ENCODE data around the gene SHH. TPM values are rescaled to one million over a fixed set of nuclear protein-coding genes. Genes with fewer than 3 reads are reported as not detected.

The SHH gene
- total RNA-seq, 1 experiment from 2014 or later = 0.26 TPM

DNA sequence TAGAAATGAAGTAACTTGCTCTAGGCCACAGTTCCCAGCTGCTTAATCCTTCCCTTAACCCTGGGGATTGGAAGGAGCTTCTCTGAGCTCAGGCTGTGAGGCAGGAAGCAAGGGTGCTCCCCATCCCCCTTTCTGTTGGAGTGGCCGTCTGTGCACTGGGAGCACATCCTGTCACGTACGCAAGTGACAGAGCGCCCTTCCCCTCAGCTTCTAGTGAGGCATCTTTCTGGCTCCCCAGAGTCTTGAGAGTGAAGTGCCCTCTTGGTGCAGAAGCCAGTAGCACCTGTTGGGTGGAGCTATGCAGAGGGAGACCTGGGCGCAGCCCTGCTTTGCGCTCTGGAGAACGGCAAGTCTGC lies 47.8 kb downstream of the SHH start:
- no peak for ATAC-seq
- no peak overlapping the region for H3K4me3 Mint-ChIP-seq

More for the DNA sequence above, 47.8 kb downstream of the SHH start:
- H3K27ac Mint-ChIP-seq = peak overlapping the region; percentile 33; the same call in 1 of the 2 replicates
- TF ChIP-seq GABPB1 (CRISPR knock-in tag; IDR thresholded peaks at IDR 0.05) = no peak
- no peak for TF ChIP-seq SMAD4 (CRISPR knock-in tag; IDR thresholded peaks at IDR 0.05)
- no peak for TF ChIP-seq NFE2L1 (CRISPR knock-in tag; IDR thresholded peaks at IDR 0.05)
- TF ChIP-seq ELF4 (CRISPR knock-in tag; IDR thresholded peaks at IDR 0.05; ENCODE audit: low read depth) = no peak
- TF ChIP-seq FOXK1 (CRISPR knock-in tag; IDR thresholded peaks at IDR 0.05) = no peak
- TF ChIP-seq JAZF1 (CRISPR knock-in tag; IDR thresholded peaks at IDR 0.05) = no peak
- TF ChIP-seq FOXP1 (CRISPR knock-in tag; IDR thresholded peaks at IDR 0.05; ENCODE audit: borderline replicate concordance) = no peak
- TF ChIP-seq, protein P1, sequence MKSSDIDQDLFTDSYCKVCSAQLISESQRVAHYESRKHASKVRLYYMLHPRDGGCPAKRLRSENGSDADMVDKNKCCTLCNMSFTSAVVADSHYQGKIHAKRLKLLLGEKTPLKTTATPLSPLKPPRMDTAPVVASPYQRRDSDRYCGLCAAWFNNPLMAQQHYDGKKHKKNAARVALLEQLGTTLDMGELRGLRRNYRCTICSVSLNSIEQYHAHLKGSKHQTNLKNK (CRISPR knock-in tag; IDR thresholded peaks at IDR 0.05) = no peak
- no peak for TF ChIP-seq MYBL2 (CRISPR knock-in tag; IDR thresholded peaks at IDR 0.05)
- TF ChIP-seq OVOL2 (CRISPR knock-in tag; IDR thresholded peaks at IDR 0.05; ENCODE audit: borderline replicate concordance) = no peak
- TF ChIP-seq RELA (CRISPR knock-in tag; IDR thresholded peaks at IDR 0.05; ENCODE audit: borderline replicate concordance) = no peak
- TF ChIP-seq, protein P2, sequence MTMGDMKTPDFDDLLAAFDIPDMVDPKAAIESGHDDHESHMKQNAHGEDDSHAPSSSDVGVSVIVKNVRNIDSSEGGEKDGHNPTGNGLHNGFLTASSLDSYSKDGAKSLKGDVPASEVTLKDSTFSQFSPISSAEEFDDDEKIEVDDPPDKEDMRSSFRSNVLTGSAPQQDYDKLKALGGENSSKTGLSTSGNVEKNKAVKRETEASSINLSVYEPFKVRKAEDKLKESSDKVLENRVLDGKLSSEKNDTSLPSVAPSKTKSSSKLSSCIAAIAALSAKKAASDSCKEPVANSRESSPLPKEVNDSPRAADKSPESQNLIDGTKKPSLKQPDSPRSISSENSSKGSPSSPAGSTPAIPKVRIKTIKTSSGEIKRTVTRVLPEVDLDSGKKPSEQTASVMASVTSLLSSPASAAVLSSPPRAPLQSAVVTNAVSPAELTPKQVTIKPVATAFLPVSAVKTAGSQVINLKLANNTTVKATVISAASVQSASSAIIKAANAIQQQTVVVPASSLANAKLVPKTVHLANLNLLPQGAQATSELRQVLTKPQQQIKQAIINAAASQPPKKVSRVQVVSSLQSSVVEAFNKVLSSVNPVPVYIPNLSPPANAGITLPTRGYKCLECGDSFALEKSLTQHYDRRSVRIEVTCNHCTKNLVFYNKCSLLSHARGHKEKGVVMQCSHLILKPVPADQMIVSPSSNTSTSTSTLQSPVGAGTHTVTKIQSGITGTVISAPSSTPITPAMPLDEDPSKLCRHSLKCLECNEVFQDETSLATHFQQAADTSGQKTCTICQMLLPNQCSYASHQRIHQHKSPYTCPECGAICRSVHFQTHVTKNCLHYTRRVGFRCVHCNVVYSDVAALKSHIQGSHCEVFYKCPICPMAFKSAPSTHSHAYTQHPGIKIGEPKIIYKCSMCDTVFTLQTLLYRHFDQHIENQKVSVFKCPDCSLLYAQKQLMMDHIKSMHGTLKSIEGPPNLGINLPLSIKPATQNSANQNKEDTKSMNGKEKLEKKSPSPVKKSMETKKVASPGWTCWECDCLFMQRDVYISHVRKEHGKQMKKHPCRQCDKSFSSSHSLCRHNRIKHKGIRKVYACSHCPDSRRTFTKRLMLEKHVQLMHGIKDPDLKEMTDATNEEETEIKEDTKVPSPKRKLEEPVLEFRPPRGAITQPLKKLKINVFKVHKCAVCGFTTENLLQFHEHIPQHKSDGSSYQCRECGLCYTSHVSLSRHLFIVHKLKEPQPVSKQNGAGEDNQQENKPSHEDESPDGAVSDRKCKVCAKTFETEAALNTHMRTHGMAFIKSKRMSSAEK (CRISPR knock-in tag; IDR thresholded peaks at IDR 0.05; ENCODE audit: borderline replicate concordance) = no peak
- TF ChIP-seq, protein P3, sequence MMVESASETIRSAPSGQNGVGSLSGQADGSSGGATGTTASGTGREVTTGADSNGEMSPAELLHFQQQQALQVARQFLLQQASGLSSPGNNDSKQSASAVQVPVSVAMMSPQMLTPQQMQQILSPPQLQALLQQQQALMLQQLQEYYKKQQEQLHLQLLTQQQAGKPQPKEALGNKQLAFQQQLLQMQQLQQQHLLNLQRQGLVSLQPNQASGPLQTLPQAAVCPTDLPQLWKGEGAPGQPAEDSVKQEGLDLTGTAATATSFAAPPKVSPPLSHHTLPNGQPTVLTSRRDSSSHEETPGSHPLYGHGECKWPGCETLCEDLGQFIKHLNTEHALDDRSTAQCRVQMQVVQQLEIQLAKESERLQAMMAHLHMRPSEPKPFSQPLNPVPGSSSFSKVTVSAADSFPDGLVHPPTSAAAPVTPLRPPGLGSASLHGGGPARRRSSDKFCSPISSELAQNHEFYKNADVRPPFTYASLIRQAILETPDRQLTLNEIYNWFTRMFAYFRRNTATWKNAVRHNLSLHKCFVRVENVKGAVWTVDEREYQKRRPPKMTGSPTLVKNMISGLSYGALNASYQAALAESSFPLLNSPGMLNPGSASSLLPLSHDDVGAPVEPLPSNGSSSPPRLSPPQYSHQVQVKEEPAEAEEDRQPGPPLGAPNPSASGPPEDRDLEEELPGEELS (CRISPR knock-in tag; IDR thresholded peaks at IDR 0.05) = no peak
- no peak for TF ChIP-seq NR3C1 (CRISPR knock-in tag; conservative IDR thresholded peaks at IDR 0.05; ENCODE audit: low read depth)
- TF ChIP-seq ZNF671 (CRISPR knock-in tag; IDR thresholded peaks at IDR 0.05) = no peak
- TF ChIP-seq, protein P4, sequence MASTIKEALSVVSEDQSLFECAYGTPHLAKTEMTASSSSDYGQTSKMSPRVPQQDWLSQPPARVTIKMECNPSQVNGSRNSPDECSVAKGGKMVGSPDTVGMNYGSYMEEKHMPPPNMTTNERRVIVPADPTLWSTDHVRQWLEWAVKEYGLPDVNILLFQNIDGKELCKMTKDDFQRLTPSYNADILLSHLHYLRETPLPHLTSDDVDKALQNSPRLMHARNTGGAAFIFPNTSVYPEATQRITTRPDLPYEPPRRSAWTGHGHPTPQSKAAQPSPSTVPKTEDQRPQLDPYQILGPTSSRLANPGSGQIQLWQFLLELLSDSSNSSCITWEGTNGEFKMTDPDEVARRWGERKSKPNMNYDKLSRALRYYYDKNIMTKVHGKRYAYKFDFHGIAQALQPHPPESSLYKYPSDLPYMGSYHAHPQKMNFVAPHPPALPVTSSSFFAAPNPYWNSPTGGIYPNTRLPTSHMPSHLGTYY (CRISPR knock-in tag; IDR thresholded peaks at IDR 0.05) = no peak
- TF ChIP-seq CBFB (CRISPR knock-in tag; IDR thresholded peaks at IDR 0.05; ENCODE audit: low read depth) = no peak
- TF ChIP-seq, protein P5, sequence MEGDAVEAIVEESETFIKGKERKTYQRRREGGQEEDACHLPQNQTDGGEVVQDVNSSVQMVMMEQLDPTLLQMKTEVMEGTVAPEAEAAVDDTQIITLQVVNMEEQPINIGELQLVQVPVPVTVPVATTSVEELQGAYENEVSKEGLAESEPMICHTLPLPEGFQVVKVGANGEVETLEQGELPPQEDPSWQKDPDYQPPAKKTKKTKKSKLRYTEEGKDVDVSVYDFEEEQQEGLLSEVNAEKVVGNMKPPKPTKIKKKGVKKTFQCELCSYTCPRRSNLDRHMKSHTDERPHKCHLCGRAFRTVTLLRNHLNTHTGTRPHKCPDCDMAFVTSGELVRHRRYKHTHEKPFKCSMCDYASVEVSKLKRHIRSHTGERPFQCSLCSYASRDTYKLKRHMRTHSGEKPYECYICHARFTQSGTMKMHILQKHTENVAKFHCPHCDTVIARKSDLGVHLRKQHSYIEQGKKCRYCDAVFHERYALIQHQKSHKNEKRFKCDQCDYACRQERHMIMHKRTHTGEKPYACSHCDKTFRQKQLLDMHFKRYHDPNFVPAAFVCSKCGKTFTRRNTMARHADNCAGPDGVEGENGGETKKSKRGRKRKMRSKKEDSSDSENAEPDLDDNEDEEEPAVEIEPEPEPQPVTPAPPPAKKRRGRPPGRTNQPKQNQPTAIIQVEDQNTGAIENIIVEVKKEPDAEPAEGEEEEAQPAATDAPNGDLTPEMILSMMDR (IDR thresholded peaks at IDR 0.05) = no peak
- TF ChIP-seq, protein P6, sequence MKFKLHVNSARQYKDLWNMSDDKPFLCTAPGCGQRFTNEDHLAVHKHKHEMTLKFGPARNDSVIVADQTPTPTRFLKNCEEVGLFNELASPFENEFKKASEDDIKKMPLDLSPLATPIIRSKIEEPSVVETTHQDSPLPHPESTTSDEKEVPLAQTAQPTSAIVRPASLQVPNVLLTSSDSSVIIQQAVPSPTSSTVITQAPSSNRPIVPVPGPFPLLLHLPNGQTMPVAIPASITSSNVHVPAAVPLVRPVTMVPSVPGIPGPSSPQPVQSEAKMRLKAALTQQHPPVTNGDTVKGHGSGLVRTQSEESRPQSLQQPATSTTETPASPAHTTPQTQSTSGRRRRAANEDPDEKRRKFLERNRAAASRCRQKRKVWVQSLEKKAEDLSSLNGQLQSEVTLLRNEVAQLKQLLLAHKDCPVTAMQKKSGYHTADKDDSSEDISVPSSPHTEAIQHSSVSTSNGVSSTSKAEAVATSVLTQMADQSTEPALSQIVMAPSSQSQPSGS (CRISPR knock-in tag; IDR thresholded peaks at IDR 0.05; ENCODE audit: borderline replicate concordance, low read depth) = no peak
- peaks cover 43% of the 10 kb centered on the region for H3K36me3 Mint-ChIP-seq
- peaks cover 30% of the 10 kb centered on the region for H3K4me1 Mint-ChIP-seq
- ChIA-PET POLR2A (no interaction called here), CTCF (interaction anchor here (1.0 kb wide), 1 partner anchor 165 kb away, joined by 6 read pairs; no protein-coding TSS in a partner anchor)
- H3K27me3 Mint-ChIP-seq (ENCODE audit: low read depth) = no peaks in the 10 kb centered on the region
- H3K9me3 Mint-ChIP-seq = no peaks in the 10 kb centered on the region
- no peak for DNase-seq (ENCODE audit: low spot score)

All from WTC11 (cell line).